Stimulated activated CD4-positive, alpha-beta T cell treated with anti-CD3 and anti-CD28 coated beads, Interleukin-15, amount 100 ng/mL, for 48 hours (primary cell): ENCODE results near the gene SNX25.
"Not testable (repeated sequence)": the region's sequence is repeated elsewhere in the genome, so short reads cannot be mapped to it uniquely, and the experiment has no call there.

Source experiments
- DNase-seq, 2 donors: peaks; one replicate each; pipeline ENCODE4 v3.0.0-alpha.2; 2020; ENCODE audit warnings: low read depth in 2 of 2

The SNX25 gene

DNA sequence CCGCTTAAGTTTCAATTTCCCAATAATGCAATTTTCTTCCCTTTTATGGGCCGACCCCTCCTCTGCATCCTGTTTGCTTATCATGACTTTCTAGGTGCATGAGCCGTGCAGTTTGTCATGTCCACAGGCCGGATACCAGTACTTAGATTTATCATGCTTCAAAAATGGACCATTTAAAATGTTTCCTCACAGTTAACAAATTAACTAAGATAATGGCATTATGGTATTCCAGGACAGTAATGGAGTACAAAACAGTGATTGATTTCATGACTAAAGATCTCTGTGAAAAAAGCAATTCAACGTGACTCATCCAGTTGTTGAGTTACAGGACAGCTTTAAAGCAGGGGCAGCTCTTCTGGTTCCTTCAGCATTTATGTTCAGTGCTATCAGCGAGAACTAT lies 23.0 kb downstream of the SNX25 start:
- no peak for DNase-seq

DNA sequence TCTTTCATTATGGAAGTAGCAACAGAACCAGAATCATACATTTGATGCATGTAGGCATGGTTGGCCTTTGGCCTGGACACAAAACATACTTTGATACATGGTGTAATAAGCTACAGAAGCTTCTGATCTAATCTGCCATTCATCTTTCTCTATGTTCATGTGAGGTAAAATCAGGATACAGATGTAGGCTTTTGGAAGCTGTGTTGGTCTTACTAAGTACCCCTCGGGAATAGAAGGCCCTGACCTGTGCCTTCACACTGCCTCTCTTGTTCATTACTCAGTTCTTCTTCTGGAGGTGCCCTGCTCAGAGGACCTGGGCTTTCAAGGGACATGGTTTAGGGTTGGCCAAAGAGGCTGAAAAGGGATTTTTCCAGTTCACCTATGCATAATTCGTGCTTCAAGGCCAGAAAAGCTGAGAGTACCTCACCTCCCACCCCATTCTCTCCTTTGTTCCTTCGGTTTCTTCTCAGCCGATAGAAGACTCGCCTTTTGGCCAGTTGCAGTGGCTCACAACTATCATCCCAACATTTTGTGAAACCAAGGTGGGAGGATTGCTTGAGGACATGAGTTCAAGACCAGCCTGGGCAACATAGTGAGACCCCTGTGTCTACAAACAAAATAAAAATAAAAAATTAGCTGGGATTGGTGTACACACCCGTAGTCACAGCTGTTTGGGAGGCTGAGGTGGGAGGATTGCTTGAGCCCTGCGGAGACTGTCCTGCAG lies 25.9 kb downstream of the SNX25 start:
- no peak for DNase-seq

- no peak for DNase-seq
Observed at GRCh38 chr4:185235843-185236503, 26.6 kb downstream of the SNX25 start.

DNA sequence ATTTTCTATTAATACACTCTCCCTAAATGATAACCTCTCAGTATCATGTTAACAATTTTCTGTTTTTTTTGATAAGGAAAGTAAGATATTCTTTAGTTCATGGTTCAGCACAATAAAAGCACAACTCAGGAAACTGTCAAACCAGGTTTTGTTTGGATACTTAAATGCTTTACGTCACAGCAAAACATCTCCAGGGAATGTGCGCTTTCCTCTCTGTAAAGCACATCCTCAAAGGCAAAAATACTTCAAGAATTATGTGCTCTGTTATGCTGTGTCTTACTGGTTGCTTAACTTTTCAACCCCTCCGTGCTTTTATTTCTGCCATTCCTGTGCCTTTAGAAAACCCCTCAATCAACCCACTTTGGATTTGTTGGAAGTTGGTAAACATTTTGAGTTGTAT lies 27.8 kb downstream of the SNX25 start:
- no peak for DNase-seq

- peak in 1 of 2 donors; percentile 14 for DNase-seq
Observed at GRCh38 chr4:185238215-185238681, 28.9 kb downstream of the SNX25 start.

DNA sequence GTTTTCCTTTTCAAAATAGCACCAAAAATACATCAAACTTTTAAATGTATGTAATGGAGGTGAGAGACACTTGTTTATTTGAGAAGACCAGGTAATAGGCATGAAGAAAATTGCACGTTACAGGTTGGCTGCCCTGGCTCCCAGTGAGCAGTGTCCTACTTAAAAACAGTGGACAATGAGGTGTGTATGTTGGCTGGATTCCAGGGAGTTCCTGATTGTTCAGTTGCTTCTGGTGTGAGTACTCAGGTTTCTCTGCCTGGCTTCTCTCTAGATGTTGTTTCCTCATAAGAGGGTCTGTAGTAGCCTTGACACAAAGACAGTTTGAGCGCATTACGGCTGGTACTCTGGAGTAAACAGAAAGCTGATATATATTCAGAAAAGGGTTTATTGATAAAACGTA lies 29.4 kb downstream of the SNX25 start:
- DNase-seq, result no peak

- not testable (repeated sequence) for DNase-seq
Observed at GRCh38 chr4:185240486-185240885, 31.1 kb downstream of the SNX25 start.

- no peak for DNase-seq
Observed at GRCh38 chr4:185242749-185243533, 33.5 kb downstream of the SNX25 start.

GRCh38 chr4:185243879-185244278 lies 34.5 kb downstream of the SNX25 start:
- DNase-seq, result no peak

- no peak for DNase-seq
Observed at GRCh38 chr4:185244763-185245162, 35.4 kb downstream of the SNX25 start.

DNA sequence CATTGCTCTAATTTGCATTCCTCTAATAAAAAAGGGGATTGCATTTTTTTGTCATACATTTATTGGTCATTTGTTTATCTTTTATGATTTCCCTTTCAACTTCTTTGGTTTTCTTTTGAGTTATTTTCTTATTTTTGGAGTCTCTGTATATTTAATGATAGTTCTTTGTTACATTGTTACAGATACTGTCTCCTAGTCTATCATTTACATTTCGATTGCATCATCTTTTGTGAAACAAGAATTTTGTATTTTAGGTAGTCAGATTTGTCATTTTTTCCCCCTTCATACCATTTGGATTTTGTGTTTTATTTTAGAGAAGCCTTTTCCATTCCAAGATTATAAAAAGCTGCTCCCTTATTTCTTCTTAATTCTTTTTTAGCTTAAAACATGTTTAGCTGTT lies 37.1 kb downstream of the SNX25 start:
- no peak for DNase-seq

GRCh38 chr4:185247151-185247550 lies 37.8 kb downstream of the SNX25 start:
- no peak for DNase-seq

DNA sequence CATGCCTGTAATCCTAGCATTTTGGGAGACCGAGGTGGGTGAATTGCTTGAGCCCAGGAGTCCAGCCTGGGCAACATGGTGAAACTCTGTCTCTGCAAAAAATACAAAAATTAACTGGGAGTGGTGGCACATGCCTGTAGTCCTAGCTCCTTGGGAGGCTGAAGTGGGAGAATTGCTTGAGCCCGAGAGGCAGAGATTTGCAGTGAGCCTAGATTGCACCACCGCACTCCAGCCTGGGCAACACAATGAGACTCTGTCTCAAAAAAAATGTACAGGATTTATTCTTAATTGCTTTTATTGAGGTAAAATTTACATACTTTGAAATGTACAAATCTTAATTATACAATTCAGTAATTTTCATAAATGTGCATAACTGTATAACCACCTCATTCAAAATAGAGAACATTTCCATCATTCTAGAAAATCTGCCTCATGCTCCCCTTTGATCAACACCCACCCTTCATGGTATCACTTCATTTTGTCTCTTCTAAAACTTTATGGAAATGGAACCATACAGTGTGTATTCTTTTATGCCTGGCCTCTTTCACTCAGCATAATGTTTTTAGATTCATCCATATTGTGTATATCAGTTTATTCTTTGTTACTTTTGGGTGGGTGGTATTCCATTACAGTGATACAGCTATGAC lies 39.1 kb downstream of the SNX25 start:
- DNase-seq, result no peak

GRCh38 chr4:185249105-185249504 lies 39.7 kb downstream of the SNX25 start:
- no peak for DNase-seq

GRCh38 chr4:185254434-185254833 lies 45.0 kb downstream of the SNX25 start:
- no peak for DNase-seq

- no peak for DNase-seq
Observed at GRCh38 chr4:185255868-185256267, 46.5 kb downstream of the SNX25 start.

GRCh38 chr4:185256446-185256845 lies 47.0 kb downstream of the SNX25 start:
- DNase-seq, result no peak

DNA sequence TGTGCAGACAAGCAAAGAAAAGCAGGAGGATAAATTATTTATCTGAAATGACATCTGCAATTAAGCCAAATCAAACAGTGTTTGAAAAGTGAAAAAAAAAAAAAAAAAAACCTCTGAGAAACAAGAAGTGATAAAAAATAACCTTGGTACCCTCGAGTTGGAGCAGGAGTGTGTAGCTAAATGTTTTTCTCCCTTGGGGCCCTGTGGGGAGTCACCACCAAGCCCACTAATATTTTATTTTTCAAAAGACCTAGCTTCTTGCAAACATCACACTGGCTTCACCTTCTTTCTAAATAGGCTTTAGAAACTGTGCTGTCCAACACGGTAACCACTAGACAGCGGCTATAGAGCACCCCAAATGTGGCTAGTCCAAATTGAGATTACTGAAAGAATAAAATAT lies 47.7 kb downstream of the SNX25 start:
- DNase-seq, result no peak

GRCh38 chr4:185257694-185258093 lies 48.3 kb downstream of the SNX25 start:
- no peak for DNase-seq

DNA sequence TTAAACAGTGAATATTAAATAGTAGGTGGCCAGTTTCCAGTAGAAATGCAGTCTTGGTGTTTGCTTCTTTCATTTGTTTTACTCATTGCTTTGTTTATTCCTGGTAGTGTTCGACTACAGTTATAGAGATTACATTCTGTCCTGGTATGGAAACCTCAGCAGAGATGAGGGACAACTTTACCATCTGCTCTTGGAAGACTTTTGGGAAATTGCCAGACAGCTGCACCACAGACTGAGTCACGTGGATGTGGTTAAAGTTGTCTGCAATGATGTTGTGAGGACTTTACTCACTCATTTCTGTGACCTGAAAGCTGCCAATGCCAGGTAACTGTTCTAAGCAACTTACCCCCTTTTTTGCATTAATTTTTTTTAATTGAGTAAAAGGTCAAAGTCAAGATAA lies 49.3 kb downstream of the SNX25 start:
- not testable (repeated sequence) for DNase-seq

- no peak for DNase-seq
Observed at GRCh38 chr4:185259719-185260118, 50.3 kb downstream of the SNX25 start.

DNA sequence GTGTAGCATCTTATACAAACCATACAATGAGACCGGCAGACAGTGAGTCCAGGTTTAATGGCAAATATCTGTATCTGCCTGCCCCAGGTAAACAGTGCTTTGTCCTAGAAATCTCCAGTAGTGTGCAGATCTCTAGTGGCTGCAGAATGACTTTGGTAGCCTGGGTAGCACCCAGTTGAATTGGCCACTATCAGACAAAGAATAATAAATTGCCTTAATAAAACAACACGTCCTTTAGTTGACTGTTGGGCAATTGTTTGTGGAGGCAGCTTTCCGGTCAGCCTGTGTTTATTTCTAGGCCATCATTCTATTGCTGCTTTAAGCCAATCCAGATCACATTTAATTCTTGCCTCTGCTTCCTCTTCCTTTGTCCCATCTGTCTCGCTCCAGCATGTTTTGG lies 52.5 kb downstream of the SNX25 start:
- DNase-seq, result no peak
